HepG2 (cell line): ENCODE results near the gene GDF9. TPM values are rescaled to one million over a fixed set of nuclear protein-coding genes. Genes with fewer than 3 reads are reported as not detected.

Experiments
- ASH2L ChIP-seq: fragments of 300-600, 200-600 bp; sonication (generic); IDR thresholded peaks from 2 replicates; pipeline ENCODE4 v1.7.0; 2017; ENCODE audit warnings: low read depth, mild to moderate bottlenecking, moderate library complexity, mixed read lengths, low read length; ENCODE audit not compliant: insufficient read length
- BRCA1 ChIP-seq: sonication (generic); formaldehyde crosslinking; IDR thresholded peaks from 2 replicates; pipeline ENCODE4 v1.4.0; 2020; ENCODE audit warnings: missing genetic modification reagents
- CBX5 ChIP-seq: sonication (generic); formaldehyde crosslinking; IDR thresholded peaks from 2 replicates; pipeline ENCODE4 v1.4.0; 2020; ENCODE audit warnings: missing genetic modification reagents, borderline replicate concordance
- CC2D1A ChIP-seq: sonication (generic); formaldehyde crosslinking; IDR thresholded peaks from 2 replicates; pipeline ENCODE4 v1.8.1; 2023; ENCODE audit warnings: mild to moderate bottlenecking, missing genetic modification reagents
- CHD4 ChIP-seq: fragments of 200-600 bp; sonication (generic); IDR thresholded peaks from 2 replicates; pipeline ENCODE4 v1.7.0; 2017; ENCODE audit warnings: mild to moderate bottlenecking, low read length, borderline replicate concordance
- FOXK2 ChIP-seq: fragments of 450-650 bp; IDR thresholded peaks from 2 replicates; pipeline ENCODE4 v1.6.1; 2016
- FOXP1 ChIP-seq, 2 experiments: fragments of 450-650 bp in 1 of 2; IDR thresholded peaks; 2 replicates each; pipeline ENCODE4 v1.6.1; 2017 to 2018; ENCODE audit warnings: antibody characterized with exemption in 1 of 2
- GATAD2A ChIP-seq: IDR thresholded peaks from 2 replicates; pipeline ENCODE4 v1.6.1; 2016
- NFE2L2 ChIP-seq: fragments of 150-350 bp; IDR thresholded peaks from 2 replicates; pipeline ENCODE4 v1.6.1; 2014; ENCODE audit warnings: low read length
- RORA ChIP-seq: sonication (generic); formaldehyde crosslinking; IDR thresholded peaks from 2 replicates; pipeline ENCODE4 v1.5.0; 2020; ENCODE audit warnings: mild to moderate bottlenecking, missing genetic modification reagents, moderate library complexity
- SP4 ChIP-seq: sonication (generic); formaldehyde crosslinking; IDR thresholded peaks from 2 replicates; pipeline ENCODE4 v1.8.1; 2023; ENCODE audit warnings: mild to moderate bottlenecking, missing genetic modification reagents
- SRSF4 ChIP-seq: fragments of 200-400 bp; formaldehyde crosslinking; IDR thresholded peaks from one replicate; pipeline ENCODE4 v1.6.1; 2018; ENCODE audit warnings: mild to moderate bottlenecking, low read depth, low read length, moderate library complexity; ENCODE audit not compliant: poor library complexity, severe bottlenecking
- ZFYVE20 ChIP-seq: sonication (generic); formaldehyde crosslinking; IDR thresholded peaks from 2 replicates; pipeline ENCODE4 v1.8.0; 2023; ENCODE audit warnings: low read depth, mild to moderate bottlenecking, moderate library complexity, missing genetic modification reagents, borderline replicate concordance
- ZNF121 ChIP-seq: sonication (generic); formaldehyde crosslinking; IDR thresholded peaks from 2 replicates; pipeline ENCODE4 v1.5.0; 2020; ENCODE audit warnings: mild to moderate bottlenecking, missing genetic modification reagents
- ZNF296 ChIP-seq: sonication (generic); formaldehyde crosslinking; conservative IDR thresholded peaks from 2 replicates; pipeline ENCODE4 v1.5.0; 2020; ENCODE audit warnings: mild to moderate bottlenecking, missing genetic modification reagents
- ZNF468 ChIP-seq: sonication (generic); formaldehyde crosslinking; IDR thresholded peaks from 2 replicates; pipeline ENCODE4 v1.8.0; 2022; ENCODE audit warnings: mild to moderate bottlenecking, moderate library complexity, missing genetic modification reagents
- ZNF773 ChIP-seq: sonication (generic); formaldehyde crosslinking; IDR thresholded peaks from 2 replicates; pipeline ENCODE4 v1.4.0; 2020; ENCODE audit warnings: missing genetic modification reagents, borderline replicate concordance
- ZSCAN9 ChIP-seq: IDR thresholded peaks from 2 replicates; pipeline ENCODE4 v1.6.1; 2016; ENCODE audit warnings: borderline replicate concordance
- polyA plus RNA-seq, 8 experiments: library from polyadenylated mRNA; depleted of rRNA in 3 of 8; stranded (reverse) in 7 of 8; unstranded in 1 of 8; fragments of >200 nt; fragmentation: Illumina TruSeq in 4 of 8; extraction: Trizol in 4 of 8; gene quantifications; 2 replicates each; pipeline versions ENCODE4 v1.2.1 to v1.2.3, GENCODE V29; 2011 to 2016; ENCODE audit warnings: low read depth in 4 of 8, missing spikeins in 1 of 8, mixed read lengths in 1 of 8; ENCODE audit not compliant: insufficient read depth in 1 of 8
- total RNA-seq, 5 experiments: library from RNA; depleted of rRNA; stranded (reverse); fragments of >200 nt; fragmentation: Illumina TruSeq; extraction: Trizol; gene quantifications; 2 replicates each; pipeline ENCODE4 v1.2.3, GENCODE V29; 2016; ENCODE audit warnings: low read depth in 1 of 5
- TF ChIP-seq, protein P1 (sequence below): sonication (generic); formaldehyde crosslinking; IDR thresholded peaks from 2 replicates; pipeline ENCODE4 v1.5.1; 2020; ENCODE audit warnings: mild to moderate bottlenecking, missing genetic modification reagents, borderline replicate concordance
- TF ChIP-seq, protein P2 (sequence below): IDR thresholded peaks from 2 replicates; pipeline ENCODE4 v1.6.1; 2016; ENCODE audit warnings: low read depth, borderline replicate concordance

GDF9 gene
- total and polyA plus RNA-seq, 2 of the 13 experiments (the other 11 are each of a cell fraction or from before 2014, with no cell fraction given): 0.33 to 0.38 TPM

DNA sequence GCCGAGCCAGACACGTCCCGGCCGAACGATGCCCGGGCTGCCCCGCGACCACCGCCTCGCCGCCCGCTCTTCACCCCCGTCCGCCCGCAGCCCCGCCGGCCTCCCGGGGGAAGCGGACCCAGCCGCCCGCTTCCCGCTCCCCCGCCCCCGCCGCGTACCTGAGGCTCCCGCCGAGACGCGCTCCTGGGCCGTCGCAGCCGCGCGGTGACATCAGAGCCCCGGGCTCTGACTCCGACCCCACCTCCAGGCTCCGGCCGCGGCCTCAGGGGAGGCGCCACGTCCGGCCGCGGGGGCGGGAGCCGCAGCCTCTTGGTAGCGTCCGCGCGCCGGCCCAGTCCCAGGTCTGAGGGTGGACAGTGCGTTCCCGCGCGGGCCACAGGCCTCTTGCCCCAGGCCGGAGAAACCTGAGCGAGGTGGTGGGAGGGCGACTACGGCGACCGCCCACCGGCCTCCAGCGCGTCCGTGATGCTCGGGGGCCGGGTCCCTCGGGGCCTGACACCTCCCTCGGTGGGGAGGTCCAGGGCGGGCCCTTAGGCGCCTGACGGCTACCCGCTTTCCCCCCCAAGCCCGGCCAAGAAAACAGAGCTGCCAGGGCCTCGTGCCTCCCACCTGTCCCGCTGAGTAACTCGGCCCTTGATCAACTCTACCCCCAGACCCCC, 35.7 kb downstream of the GDF9 start, which contains the start of gene SHROOM1 (continued):
- TF ChIP-seq ZSCAN9 (CRISPR knock-in tag) (peak; percentile 26; the same call in 1 of the 2 replicates), CC2D1A (CRISPR knock-in tag) (no peak), RORA (CRISPR knock-in tag) (no peak), FOXK2 (no peak), ZFYVE20 (CRISPR knock-in tag) (no peak), SP4 (peak; percentile 15; the same call in 1 of the 2 replicates), ASH2L (peak; percentile 9), NFE2L2 (no peak), FOXP1 (IDR thresholded peaks at IDR 0.05) (no peak), FOXP1 (CRISPR knock-in tag; IDR thresholded peaks at IDR 0.05) (no peak), BRCA1 (no peak), SRSF4 (no peak), GATAD2A (CRISPR knock-in tag) (peak; percentile 21; the same call in 1 of the 2 replicates), ZNF121 (no peak), ZNF468 (CRISPR knock-in tag) (no peak), ZNF773 (CRISPR knock-in tag) (no peak), CHD4 (no peak), ZNF296 (CRISPR knock-in tag) (0 out of 2 replicates have a peak, but pooled peaks have one; percentile 46), CBX5 (no peak)
- TF ChIP-seq, protein P1, sequence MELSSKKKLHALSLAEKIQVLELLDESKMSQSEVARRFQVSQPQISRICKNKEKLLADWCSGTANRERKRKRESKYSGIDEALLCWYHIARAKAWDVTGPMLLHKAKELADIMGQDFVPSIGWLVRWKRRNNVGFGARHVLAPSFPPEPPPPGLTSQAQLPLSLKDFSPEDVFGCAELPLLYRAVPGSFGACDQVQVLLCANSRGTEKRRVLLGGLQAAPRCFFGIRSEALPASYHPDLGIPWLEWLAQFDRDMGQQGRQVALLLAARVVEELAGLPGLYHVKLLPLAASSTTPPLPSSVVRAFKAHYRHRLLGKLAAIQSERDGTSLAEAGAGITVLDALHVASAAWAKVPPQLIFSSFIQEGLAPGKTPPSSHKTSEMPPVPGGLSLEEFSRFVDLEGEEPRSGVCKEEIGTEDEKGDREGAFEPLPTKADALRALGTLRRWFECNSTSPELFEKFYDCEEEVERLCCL (CRISPR knock-in tag): no peak
- TF ChIP-seq, protein P2, sequence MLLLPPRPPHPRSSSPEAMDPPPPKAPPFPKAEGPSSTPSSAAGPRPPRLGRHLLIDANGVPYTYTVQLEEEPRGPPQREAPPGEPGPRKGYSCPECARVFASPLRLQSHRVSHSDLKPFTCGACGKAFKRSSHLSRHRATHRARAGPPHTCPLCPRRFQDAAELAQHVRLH (CRISPR knock-in tag): peak; percentile 17; the same call in 1 of the 2 replicates
